GM12891 (cell line): ENCODE data around the gene PALMD.

ENCODE experiments used
- DNase-seq: peaks from one replicate; pipeline ENCODE4 v3.0.0; 2011; ENCODE audit warnings: low spot score; ENCODE audit not compliant: insufficient read length
- FAIRE-seq: peaks from 2 replicates; lab custom pipeline; 2011; peaks lifted over from hg19 to GRCh38; lab: Jason Lieb, UNC
- PAX5 ChIP-seq: IDR thresholded peaks from 2 replicates; pipeline ENCODE4 v1.6.1; 2011; ENCODE audit warnings: low read length, moderate library complexity, mild to moderate bottlenecking; ENCODE audit not compliant: insufficient read depth, severe bottlenecking
- POLR2A ChIP-seq: IDR thresholded peaks from 2 replicates; pipeline ENCODE4 v1.6.1; 2011; ENCODE audit warnings: low read depth, low read length, control low read depth
- POLR2AphosphoS5 ChIP-seq: IDR thresholded peaks from 2 replicates; pipeline ENCODE4 v1.6.1; 2011; ENCODE audit warnings: low read depth, low read length, control low read depth
- POU2F2 ChIP-seq: IDR thresholded peaks from 2 replicates; pipeline ENCODE4 v1.6.1; 2011; ENCODE audit warnings: low read depth, mild to moderate bottlenecking, control low read depth, low read length, moderate library complexity
- SPI1 ChIP-seq: IDR thresholded peaks from 2 replicates; pipeline ENCODE4 v1.6.1; 2011; ENCODE audit warnings: low read depth, low read length, control low read depth
- TAF1 ChIP-seq: IDR thresholded peaks from 2 replicates; pipeline ENCODE4 v1.6.1; 2011; ENCODE audit warnings: low read depth, low read length, control low read depth

Gene PALMD

DNA sequence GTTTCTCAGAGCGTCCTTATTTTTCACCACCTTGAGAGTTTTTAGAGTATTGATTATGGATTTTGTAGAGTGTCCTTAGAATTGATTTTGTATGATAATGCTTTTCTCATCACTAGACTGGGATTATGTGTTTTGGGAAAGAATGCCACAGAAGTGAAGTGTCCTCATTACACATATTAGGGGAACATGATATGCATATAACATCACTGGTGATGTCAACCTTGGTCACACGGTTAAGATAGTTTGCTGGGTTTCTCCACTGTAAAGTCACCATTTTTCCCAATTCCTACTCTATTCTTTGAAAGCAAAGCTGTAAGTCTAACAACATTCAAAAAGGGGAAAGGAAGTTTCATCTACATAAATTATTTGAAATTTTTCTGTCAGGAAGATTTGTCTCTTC lies 39.6 kb upstream of the PALMD start:
- FAIRE-seq, result no peak

DNA sequence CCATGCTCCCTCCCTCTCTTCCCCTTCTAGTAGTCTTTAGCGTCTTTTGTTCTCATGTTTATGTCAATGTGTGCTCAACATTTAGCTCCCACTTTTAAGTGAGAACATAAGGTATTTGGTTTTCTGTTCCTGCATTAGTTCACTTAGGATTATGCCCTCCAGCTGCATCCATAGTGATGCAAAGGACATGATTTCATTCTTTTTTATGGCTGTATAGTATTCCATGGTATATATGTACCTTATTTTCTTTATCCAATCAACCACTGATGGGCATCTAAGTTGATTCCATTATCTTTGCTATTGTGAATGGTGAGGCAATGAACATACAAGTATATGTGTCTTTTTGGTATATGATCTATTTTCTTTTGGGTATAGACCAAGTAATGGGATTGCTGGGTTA lies 38.3 kb upstream of the PALMD start:
- no peak for FAIRE-seq
- TF ChIP-seq PAX5, result no peak
- TF ChIP-seq POLR2A, result no peak
- TF ChIP-seq TAF1, result no peak
- no peak for TF ChIP-seq SPI1
- no peak for TF ChIP-seq POU2F2
- no peak for TF ChIP-seq POLR2AphosphoS5
- DNase-seq, result no peak

More for the DNA sequence above, 39.6 kb upstream of the PALMD start:
- TF ChIP-seq TAF1, result no peak
- no peak for TF ChIP-seq POU2F2
- no peak for DNase-seq

DNA sequence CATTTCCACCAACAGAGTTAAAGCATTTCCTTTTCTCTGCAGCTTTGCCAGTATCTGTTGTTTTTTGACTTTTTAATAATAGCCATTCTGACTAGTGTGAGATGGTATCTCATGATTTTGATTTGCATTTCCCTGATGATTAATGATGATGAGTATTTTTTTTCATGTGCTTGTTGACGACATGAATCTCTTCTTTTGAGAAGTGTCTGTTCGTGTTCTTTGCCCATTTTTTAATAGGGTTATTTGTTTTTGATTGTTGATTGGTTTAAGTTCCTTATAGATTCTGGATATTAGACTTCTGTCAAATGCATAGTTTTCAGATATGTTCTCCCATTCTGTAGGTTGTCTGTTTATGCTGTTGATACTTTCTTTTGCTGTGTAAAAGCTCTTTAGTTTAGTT lies 37.9 kb upstream of the PALMD start:
- DNase-seq (no peak), FAIRE-seq (no peak)
- TF ChIP-seq POU2F2 (no peak), POLR2A (no peak)

DNA sequence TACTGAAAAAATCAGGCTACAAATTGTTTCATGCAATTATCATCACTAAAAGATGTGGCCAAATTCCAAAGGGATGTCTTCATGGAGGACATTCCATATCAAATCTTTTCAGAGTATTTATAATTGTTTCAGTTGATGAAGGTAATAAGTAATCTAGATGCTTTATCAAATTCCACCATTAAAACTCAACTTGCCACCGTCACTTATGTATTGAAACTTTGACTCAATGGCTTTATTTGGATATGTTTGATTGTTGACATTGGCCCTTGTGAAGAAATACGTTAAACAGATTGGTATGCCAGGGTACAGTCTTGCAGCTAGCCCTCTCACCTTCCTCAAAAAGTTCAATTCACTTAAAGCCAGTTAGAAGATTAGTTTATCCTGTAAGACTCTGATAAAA lies 32.2 kb upstream of the PALMD start:
- no peak for FAIRE-seq
- no peak for DNase-seq
- TF ChIP-seq PAX5, result no peak
- TF ChIP-seq POU2F2, result no peak
- TF ChIP-seq TAF1, result no peak
- TF ChIP-seq POLR2A, result no peak
- no peak for TF ChIP-seq SPI1
- TF ChIP-seq POLR2AphosphoS5, result no peak

DNA sequence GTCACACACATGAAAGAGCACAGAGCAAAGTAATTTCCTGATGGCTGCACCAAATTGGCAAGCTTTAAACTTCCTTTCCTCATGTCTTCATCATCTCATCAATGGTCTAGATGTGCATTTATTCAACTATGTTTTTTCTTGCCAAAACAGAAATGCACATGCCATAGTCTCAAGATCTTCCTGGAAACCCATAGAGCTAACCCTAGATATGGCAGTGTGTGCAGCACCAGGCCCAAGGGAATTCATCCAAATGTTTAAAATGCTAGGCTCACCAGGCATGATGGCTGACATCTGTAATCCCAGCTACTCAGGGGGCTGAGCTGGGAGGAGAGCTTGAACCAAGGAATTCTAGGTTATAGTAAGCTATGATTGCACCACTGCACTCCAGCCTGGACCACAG lies 31.2 kb upstream of the PALMD start:
- FAIRE-seq, result no peak
- no peak for DNase-seq

DNA sequence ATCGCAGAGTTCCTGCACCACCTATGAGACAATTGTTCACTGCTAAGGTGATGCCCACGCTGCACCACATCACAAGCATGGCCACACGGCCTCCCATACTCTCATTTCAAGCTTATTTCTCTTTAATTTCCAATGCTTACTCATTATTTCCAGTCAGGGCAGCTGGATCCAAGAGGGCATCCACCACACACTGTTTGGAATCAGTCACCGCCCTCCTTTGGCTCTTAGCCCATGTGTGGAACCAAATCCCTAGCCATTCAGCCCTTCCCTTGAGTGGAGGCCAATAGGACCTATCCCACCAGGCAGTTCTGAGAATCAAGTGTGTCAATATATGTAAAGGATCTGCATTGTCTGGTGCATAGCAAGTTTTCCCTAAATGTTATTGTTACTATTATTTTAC lies 26.3 kb upstream of the PALMD start:
- TF ChIP-seq POU2F2, result no peak
- no peak for FAIRE-seq
- no peak for DNase-seq

More for the DNA sequence above, 31.2 kb upstream of the PALMD start:
- TF ChIP-seq SPI1 (no peak), PAX5 (no peak), TAF1 (no peak), POLR2AphosphoS5 (no peak), POLR2A (no peak), POU2F2 (no peak)

DNA sequence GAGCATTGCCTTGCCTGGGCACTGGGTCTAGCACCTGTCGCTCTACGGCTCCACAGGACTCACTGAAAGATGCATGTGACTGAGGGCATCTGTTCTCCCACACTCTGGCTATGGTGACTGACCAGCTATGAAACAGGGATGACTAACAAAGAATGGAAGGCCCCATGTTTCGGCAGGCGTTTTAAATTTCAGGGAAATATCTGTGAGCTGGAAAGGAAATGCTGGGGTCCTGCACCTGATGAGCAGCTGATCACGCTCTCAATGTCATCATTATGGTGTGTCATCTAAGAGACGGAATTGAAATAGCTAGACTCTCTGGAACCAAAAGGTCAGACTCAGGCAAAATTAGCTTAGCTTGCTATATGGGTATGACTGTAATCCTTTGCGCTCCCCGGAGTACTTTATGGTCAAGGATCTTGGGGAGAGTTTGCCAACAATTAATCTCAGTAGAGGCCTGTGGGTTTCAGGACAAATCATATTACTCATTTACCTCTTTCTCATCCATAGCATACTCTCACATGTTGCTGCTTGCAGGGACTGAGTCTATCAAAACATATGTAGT lies 24.5 kb upstream of the PALMD start:
- FAIRE-seq (no peak), DNase-seq (no peak)
- no peak for TF ChIP-seq PAX5

DNA sequence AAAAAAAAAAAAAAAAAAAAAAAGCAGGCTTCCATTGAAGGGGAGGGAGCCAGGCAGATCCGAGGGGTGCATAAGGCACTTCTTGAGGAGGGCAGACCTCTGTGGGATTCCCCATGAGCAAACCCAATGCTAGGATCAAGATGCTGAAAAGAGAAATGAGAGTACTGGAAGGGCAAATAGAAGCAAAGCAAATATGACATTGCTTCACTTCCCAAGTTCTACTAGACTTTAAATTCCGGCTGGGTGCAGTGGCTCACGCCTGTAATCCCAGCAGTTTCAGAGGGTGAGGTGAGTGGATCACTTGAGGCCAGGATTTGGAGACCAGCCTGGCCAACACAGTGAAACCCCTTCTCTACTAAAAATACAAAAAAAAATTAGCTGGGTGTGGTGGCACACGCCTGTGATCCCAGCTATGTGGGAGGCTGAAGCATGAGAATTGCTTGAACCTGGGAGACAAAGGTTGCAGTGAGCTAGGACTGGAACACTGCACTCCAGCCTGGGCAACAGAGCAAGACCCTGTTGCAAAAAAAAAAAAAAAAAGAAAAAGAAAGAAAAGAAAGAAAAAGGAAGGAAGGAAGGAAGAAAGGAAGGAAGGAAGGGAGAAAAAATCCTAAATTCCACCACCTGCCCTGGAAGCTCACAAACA lies 23.1 kb upstream of the PALMD start:
- TF ChIP-seq TAF1, result no peak
- TF ChIP-seq POLR2AphosphoS5, result no peak
- no peak for TF ChIP-seq POU2F2
- TF ChIP-seq POLR2A, result no peak
- no peak for TF ChIP-seq SPI1
- TF ChIP-seq PAX5, result no peak
- DNase-seq (no peak), FAIRE-seq (no peak)

DNA sequence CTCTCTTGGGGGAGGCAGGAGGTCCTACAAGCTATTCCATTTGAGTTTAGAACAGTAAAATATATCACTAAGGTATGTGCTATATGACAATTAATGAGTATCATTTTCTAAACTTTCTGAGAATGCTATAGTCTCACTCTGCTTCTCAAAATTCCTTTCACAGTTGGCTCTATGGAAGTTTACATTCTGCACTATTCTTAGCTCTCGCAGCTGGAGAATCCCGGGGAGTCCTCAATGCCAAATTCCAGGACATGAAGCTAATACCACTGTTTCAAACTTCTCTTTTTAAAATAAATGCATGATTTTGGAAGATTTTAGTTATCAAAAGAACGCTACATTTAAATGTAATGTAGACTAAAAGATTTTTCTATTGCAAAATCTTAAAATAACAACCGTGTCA lies 22.4 kb upstream of the PALMD start:
- DNase-seq (no peak), FAIRE-seq (no peak)
- TF ChIP-seq POLR2A, result no peak
- no peak for TF ChIP-seq POLR2AphosphoS5
- TF ChIP-seq SPI1, result no peak
- TF ChIP-seq PAX5, result no peak
- TF ChIP-seq TAF1, result no peak
- no peak for TF ChIP-seq POU2F2

DNA sequence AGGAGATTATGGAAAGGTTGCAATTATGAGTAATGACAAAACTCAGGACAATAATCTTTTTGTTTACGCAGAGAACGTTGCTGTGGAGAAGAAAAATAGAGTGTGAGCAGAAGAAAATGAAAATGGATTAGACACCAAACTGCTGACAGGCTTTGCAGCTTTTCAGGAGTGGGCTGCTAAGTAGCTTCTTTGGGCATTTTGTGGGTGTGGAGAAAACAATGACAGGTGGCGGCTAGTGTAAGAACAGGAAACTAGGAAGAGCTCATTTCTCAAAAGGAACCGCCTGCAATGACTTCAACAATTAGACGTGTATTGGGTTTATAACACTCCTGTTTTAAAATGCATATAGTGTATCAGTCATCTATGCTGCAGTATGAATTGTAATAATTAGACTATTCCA lies 18.3 kb upstream of the PALMD start:
- DNase-seq (no peak), FAIRE-seq (no peak)
- TF ChIP-seq POU2F2 (no peak), SPI1 (no peak), POLR2AphosphoS5 (no peak), POLR2A (no peak), PAX5 (no peak), TAF1 (no peak)

DNA sequence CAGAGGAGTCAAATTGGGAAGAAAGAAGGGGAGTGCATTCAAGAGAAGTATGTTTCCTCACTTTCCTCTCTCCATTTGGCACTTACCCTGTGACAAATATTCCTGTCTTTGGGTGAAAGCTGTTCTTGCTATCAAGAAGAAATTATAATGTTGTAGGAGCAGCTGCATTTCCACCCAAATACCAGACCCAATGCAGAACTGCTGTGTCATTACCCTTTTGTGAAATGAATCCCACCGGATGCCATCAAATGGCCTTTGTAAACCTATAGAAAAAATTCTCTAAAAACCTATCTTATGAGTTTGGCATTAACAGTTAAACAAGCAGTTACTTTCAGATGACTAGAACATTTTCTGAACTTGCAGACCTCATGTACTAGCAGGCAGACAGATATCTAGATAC lies 16.7 kb upstream of the PALMD start:
- no peak for TF ChIP-seq POLR2AphosphoS5
- TF ChIP-seq POLR2A, result no peak
- no peak for TF ChIP-seq SPI1
- no peak for TF ChIP-seq TAF1
- TF ChIP-seq POU2F2, result no peak
- TF ChIP-seq PAX5, result no peak
- DNase-seq, result no peak

More for the DNA sequence above, 16.7 kb upstream of the PALMD start:
- no peak for FAIRE-seq
